OCI-LY1 (cell line): ENCODE results near the gene SYCN.

Experiments
- H2AFZ ChIP-seq: fragments of 200-600 bp; sonication (generic), shearing (Covaris generic); 2 replicates; pipeline ENCODE4 v1.6.0; 2014; ENCODE audit warnings: antibody characterized with exemption, mild to moderate bottlenecking, low read length
- H3F3A ChIP-seq: fragments of 200-600 bp; sonication (generic), shearing (Covaris generic); 2 replicates; pipeline ENCODE4 v1.6.0; 2014; ENCODE audit warnings: mild to moderate bottlenecking, antibody characterized with exemption, low read length, moderate library complexity; ENCODE audit not compliant: insufficient read depth
- H3K27ac ChIP-seq: fragments of 200-600 bp; sonication (generic); 2 replicates; pipeline ENCODE4 v1.5.1; 2014; ENCODE audit warnings: low read length, mixed run types, mild to moderate bottlenecking, low read depth; ENCODE audit not compliant: poor library complexity, severe bottlenecking
- H3K27me3 ChIP-seq: fragments of 200-600 bp; sonication (generic); 2 replicates; pipeline ENCODE4 v1.6.0; 2014; ENCODE audit warnings: antibody characterized with exemption, mild to moderate bottlenecking, low read length, moderate library complexity; ENCODE audit not compliant: insufficient read depth
- H3K36me3 ChIP-seq: fragments of 200-600 bp; sonication (generic); 2 replicates; pipeline ENCODE4 v1.6.1; 2014; ENCODE audit warnings: mild to moderate bottlenecking, antibody characterized with exemption, low read length, moderate library complexity, mixed read lengths; ENCODE audit not compliant: insufficient read depth
- H3K4me1 ChIP-seq: fragments of 200-600 bp; sonication (generic); 2 replicates; pipeline ENCODE4 v1.5.1; 2014; ENCODE audit warnings: mild to moderate bottlenecking, low read length, moderate library complexity; ENCODE audit not compliant: insufficient read depth, severe bottlenecking
- H3K4me2 ChIP-seq: fragments of 200-600 bp; sonication (generic), shearing (Covaris generic); 2 replicates; pipeline ENCODE4 v1.6.1; 2014; ENCODE audit warnings: low read length
- H3K4me3 ChIP-seq: fragments of 200-600 bp; sonication (generic); 2 replicates; pipeline ENCODE4 v1.5.1; 2014; ENCODE audit warnings: low read length, low read depth, mild to moderate bottlenecking, mixed read lengths; ENCODE audit not compliant: poor library complexity, severe bottlenecking
- H3K79me2 ChIP-seq: fragments of 200-600 bp; shearing (Covaris generic); 2 replicates; pipeline ENCODE4 v1.6.1; 2016; ENCODE audit warnings: mixed run types, low read length, mixed read lengths; ENCODE audit not compliant: insufficient read depth
- H3K9ac ChIP-seq: fragments of 200-600 bp; sonication (generic), shearing (Covaris generic); 2 replicates; pipeline ENCODE4 v1.6.1; 2014; ENCODE audit warnings: mild to moderate bottlenecking, low read length, mixed read lengths
- H3K9me2 ChIP-seq: fragments of 200-600 bp; sonication (generic), shearing (Covaris generic); 2 replicates; pipeline ENCODE4 v1.6.1; 2014; ENCODE audit warnings: low read depth, mild to moderate bottlenecking, low read length, mixed read lengths
- H3K9me3 ChIP-seq: fragments of 200-600 bp; shearing (Covaris generic); 2 replicates; pipeline ENCODE4 v1.6.1; 2014; ENCODE audit warnings: low read length, mixed read lengths
- H4K20me1 ChIP-seq: fragments of 200-600 bp; sonication (generic), shearing (Covaris generic); 2 replicates; pipeline ENCODE4 v1.6.0; 2016; ENCODE audit warnings: mild to moderate bottlenecking, low read length; ENCODE audit not compliant: insufficient read depth
- EZH2 ChIP-seq: fragments of 200-600 bp; sonication (generic), shearing (Covaris generic); IDR thresholded peaks from 2 replicates; pipeline ENCODE4 v1.8.0; 2017; ENCODE audit warnings: borderline replicate concordance, mixed run types, mild to moderate bottlenecking, antibody characterized with exemption, low read length, moderate library complexity, mixed read lengths
- TF ChIP-seq, protein P1 (sequence below): fragments of 200-600 bp; sonication (generic), shearing (Covaris generic); IDR thresholded peaks from 2 replicates; pipeline ENCODE4 v1.5.1; 2017; ENCODE audit warnings: mild to moderate bottlenecking, antibody characterized with exemption, low read length, moderate library complexity, mixed read lengths

Gene SYCN

DNA sequence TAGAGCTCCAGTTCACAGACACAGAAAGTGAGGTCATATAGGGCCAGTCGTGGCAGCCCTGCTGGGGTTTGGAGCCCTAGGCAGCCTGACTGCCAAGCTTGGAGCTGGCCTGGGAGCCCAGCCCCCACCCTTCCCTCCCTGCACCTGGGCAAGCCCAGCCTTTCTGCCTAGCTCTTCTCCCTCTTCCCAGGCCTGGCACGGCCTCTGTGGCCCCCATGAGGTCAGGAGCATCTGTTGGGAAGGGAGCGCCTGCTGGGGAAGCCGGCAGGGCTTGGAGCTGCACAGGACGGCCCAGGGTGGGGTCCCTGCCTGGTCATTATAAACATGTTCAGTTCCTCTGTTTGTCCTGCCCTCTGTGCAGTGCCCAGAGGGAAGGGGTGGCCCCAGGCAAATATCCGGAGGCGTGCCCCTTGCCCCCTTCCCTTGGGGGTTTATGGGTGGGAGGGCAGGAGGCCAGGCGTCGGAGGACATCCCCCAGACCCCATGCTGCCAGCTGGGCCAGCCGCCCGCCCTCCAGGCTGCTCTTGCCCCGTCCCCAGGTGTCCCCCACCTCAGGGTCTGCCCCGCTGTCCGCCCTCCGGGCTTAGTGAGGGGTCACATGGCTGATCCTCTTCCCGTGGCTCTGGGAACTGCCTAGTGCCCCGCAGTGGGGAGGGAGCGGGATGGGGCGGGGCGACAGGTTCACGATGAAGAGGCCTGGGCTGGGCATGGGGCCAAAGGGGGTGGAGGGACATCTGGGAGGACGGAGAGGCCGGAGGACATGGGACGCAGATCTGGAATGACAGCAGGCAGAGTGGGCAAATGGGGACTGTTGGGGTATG, 37.3 kb downstream of the SYCN start:
- Histone ChIP-seq H3K79me2 (no peaks in the 10 kb centered on the region), H3K27me3 (no peaks in the 10 kb centered on the region), H4K20me1 (no peaks in the 10 kb centered on the region), H3K4me3 (no peak overlapping the region), H2AFZ (no peak overlapping the region), H3K4me1 (no peaks in the 10 kb centered on the region), H3K9me2 (no peaks in the 10 kb centered on the region), H3K9ac (no peak overlapping the region), H3K36me3 (no peaks in the 10 kb centered on the region), H3F3A (no peaks in the 10 kb centered on the region), H3K27ac (no peak overlapping the region), H3K4me2 (no peak overlapping the region), H3K9me3 (no peaks in the 10 kb centered on the region)
- TF ChIP-seq, protein P1, sequence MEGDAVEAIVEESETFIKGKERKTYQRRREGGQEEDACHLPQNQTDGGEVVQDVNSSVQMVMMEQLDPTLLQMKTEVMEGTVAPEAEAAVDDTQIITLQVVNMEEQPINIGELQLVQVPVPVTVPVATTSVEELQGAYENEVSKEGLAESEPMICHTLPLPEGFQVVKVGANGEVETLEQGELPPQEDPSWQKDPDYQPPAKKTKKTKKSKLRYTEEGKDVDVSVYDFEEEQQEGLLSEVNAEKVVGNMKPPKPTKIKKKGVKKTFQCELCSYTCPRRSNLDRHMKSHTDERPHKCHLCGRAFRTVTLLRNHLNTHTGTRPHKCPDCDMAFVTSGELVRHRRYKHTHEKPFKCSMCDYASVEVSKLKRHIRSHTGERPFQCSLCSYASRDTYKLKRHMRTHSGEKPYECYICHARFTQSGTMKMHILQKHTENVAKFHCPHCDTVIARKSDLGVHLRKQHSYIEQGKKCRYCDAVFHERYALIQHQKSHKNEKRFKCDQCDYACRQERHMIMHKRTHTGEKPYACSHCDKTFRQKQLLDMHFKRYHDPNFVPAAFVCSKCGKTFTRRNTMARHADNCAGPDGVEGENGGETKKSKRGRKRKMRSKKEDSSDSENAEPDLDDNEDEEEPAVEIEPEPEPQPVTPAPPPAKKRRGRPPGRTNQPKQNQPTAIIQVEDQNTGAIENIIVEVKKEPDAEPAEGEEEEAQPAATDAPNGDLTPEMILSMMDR: no peak
- TF ChIP-seq EZH2: no peak

- no peaks in the 10 kb centered on the region for H3K9me2 ChIP-seq
- no peaks in the 10 kb centered on the region for H4K20me1 ChIP-seq
- H3K4me2 ChIP-seq: no peak overlapping the region
- H3K36me3 ChIP-seq: no peaks in the 10 kb centered on the region
- H3F3A ChIP-seq: no peaks in the 10 kb centered on the region
- H3K4me1 ChIP-seq: no peaks in the 10 kb centered on the region
- H2AFZ ChIP-seq: no peak overlapping the region
- no peak overlapping the region for H3K9ac ChIP-seq
- no peaks in the 10 kb centered on the region for H3K79me2 ChIP-seq
- TF ChIP-seq EZH2: no peak
- TF ChIP-seq, protein P1: no peak
- no peaks in the 10 kb centered on the region for H3K27me3 ChIP-seq
- H3K27ac ChIP-seq: no peak overlapping the region
- no peak overlapping the region for H3K4me3 ChIP-seq
- no peaks in the 10 kb centered on the region for H3K9me3 ChIP-seq
Measured at GRCh38 chr19:39165857-39166256, 38.2 kb downstream of the SYCN start.

DNA sequence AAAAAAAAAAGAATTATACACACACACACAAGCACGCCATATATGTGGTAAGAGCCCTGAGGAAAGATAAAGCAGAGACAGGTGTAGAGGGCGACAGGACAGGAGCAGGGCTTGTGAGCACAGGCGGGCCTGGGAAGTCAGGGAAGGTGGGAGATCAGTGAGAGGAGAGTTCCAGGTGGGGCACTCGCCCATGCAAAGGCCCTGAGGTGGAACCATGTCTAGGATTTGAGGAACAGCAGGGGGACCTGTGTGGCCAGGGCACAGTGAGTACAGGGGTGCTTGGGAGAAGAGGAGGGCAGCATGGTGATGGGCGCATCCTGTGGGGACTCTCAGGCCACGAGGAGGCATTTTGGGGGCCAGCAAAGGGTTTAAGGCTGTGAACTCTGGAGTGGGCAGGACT, 39.8 kb downstream of the SYCN start:
- TF ChIP-seq EZH2: no peak
- TF ChIP-seq, protein P1: no peak
- Histone ChIP-seq H3K79me2 (no peaks in the 10 kb centered on the region), H4K20me1 (no peaks in the 10 kb centered on the region), H3K9ac (no peak overlapping the region), H3K9me3 (no peaks in the 10 kb centered on the region), H3K36me3 (no peaks in the 10 kb centered on the region), H3F3A (no peaks in the 10 kb centered on the region), H3K27ac (no peak overlapping the region), H2AFZ (no peak overlapping the region), H3K27me3 (no peaks in the 10 kb centered on the region), H3K4me2 (no peak overlapping the region), H3K9me2 (no peaks in the 10 kb centered on the region), H3K4me1 (no peaks in the 10 kb centered on the region), H3K4me3 (no peak overlapping the region)
